NOMO-1 treated with DMSO at 0.1 percent for 48 hours (cell line): Measurements from ENCODE around the gene UNC45B.
"Not testable (repeated sequence)": the region's sequence is repeated elsewhere in the genome, so short reads cannot be mapped to it uniquely, and the experiment has no call there.

Experiments
- DNase-seq: peaks from one replicate; lab custom pipeline; 2025; ENCODE audit not compliant: unreplicated experiment; lab: John Stamatoyannopoulos, UW

UNC45B gene

GRCh38 chr17:35141681-35142466 is 5.7 kb upstream of the UNC45B start, which contains the start of gene NLE1:
TSS of gene NLE1 (minus strand) at chr17:35142303. CDS start at chr17:35142275, 28 bp downstream.
- peak; percentile 67 for DNase-seq

- DNase-seq: no peak
These were observed 5.2 kb upstream of the UNC45B start for GRCh38 chr17:35142467-35142796.

- DNase-seq: no peak
These were observed 2.8 kb upstream of the UNC45B start for GRCh38 chr17:35144840-35145239.

- no peak for DNase-seq
These were observed 1.3 kb upstream of the UNC45B start for GRCh38 chr17:35146214-35146833.

GRCh38 chr17:35148144-35148543 is 527 bp downstream of the UNC45B start:
- no peak for DNase-seq

GRCh38 chr17:35149941-35150340 is 2.3 kb downstream of the UNC45B start:
- DNase-seq: no peak

- DNase-seq: not testable (repeated sequence)
These were observed 3.5 kb downstream of the UNC45B start for GRCh38 chr17:35151080-35151479.

GRCh38 chr17:35152421-35153140 is 5.0 kb downstream of the UNC45B start:
- DNase-seq: no peak

GRCh38 chr17:35154196-35155165 is 6.9 kb downstream of the UNC45B start:
- no peak for DNase-seq

GRCh38 chr17:35155246-35155645 is 7.6 kb downstream of the UNC45B start:
- DNase-seq: no peak

- no peak for DNase-seq
These were observed 12.3 kb downstream of the UNC45B start for GRCh38 chr17:35159940-35160339.

- peak; percentile 13 for DNase-seq
These were observed 13.0 kb downstream of the UNC45B start for GRCh38 chr17:35160354-35161201.

- peak; percentile 39 for DNase-seq
These were observed 13.7 kb downstream of the UNC45B start for GRCh38 chr17:35161281-35161761.

- no peak for DNase-seq
These were observed 15.1 kb downstream of the UNC45B start for GRCh38 chr17:35162755-35163154.

GRCh38 chr17:35163886-35164285 is 16.3 kb downstream of the UNC45B start:
- DNase-seq: no peak

GRCh38 chr17:35164716-35165115 is 17.1 kb downstream of the UNC45B start:
- no peak for DNase-seq

- DNase-seq: no peak
These were observed 18.9 kb downstream of the UNC45B start for GRCh38 chr17:35166526-35166925.

- no peak for DNase-seq
These were observed 19.4 kb downstream of the UNC45B start for GRCh38 chr17:35167046-35167445.

- no peak for DNase-seq
These were observed 20.0 kb downstream of the UNC45B start for GRCh38 chr17:35167666-35168065.
